HG02798 (cell line): ENCODE measurements around the gene LRRC4B.

Experiments used
- ATAC-seq: cut with Tn5 transposase; IDR thresholded peaks from one replicate; pipeline ENCODE4 v1.9.1; 2021; ENCODE audit warnings: mild to moderate bottlenecking; ENCODE audit not compliant: unreplicated experiment, poor library complexity

LRRC4B gene

GRCh38 chr19:50573741-50574461, 5.7 kb upstream of the LRRC4B start:
- ATAC-seq = no peak

- ATAC-seq = no peak
Measured at GRCh38 chr19:50570997-50571396, 2.8 kb upstream of the LRRC4B start.

- no peak for ATAC-seq
Measured at GRCh38 chr19:50569938-50570540, 1.8 kb upstream of the LRRC4B start.

DNA sequence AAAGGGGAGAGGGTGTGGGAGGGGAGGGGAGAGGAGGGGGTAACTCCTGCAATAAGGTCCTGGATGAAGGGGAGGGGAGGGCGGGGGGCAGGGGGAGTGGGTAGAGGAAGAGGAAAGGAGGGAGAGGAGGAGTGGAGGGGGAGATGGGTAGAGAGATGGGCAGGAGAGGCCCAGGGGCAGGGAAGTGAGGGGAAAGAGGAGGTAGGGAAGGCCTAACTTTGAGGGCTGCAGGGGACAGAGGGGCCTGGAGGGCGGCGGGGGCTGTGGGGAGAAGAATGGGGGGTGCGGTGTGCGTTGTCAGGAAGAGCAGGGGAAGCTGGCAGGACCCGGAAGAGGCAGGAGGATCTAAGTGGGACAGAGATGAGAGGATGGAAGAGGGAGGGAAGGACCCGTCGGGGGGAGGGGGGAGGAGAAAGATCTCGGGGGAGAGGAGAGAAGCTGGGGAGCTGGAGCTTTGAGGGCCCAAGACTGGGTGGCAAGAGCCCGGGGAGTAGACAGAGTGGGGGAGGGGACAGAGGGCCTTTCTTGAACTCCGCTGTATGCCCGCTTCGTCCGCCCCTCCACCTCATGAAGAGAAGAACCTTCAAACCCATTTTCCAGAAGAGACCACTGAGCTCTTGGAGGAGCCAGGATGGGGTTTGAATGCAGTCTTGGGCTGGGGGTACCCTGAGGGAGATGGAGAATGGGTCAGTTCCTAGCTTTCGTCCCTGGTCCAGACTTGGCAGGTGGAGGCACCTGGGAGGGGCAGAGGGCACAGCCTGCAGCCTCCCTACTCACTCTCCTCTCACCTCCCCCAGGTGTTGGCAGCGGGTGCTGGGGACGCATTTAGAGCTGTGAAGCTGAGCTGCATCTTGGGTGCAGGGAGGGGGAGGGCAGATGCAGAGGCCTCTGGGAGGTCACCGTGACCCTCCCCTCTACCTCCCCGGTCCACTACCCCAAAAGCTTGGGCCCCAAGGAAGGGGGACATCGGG, 778 bp upstream of the LRRC4B start:
- no peak for ATAC-seq

- ATAC-seq = no peak
Measured at GRCh38 chr19:50567052-50567841, 988 bp downstream of the LRRC4B start.

- ATAC-seq = no peak
Measured at GRCh38 chr19:50565984-50566903, 2.0 kb downstream of the LRRC4B start.

DNA sequence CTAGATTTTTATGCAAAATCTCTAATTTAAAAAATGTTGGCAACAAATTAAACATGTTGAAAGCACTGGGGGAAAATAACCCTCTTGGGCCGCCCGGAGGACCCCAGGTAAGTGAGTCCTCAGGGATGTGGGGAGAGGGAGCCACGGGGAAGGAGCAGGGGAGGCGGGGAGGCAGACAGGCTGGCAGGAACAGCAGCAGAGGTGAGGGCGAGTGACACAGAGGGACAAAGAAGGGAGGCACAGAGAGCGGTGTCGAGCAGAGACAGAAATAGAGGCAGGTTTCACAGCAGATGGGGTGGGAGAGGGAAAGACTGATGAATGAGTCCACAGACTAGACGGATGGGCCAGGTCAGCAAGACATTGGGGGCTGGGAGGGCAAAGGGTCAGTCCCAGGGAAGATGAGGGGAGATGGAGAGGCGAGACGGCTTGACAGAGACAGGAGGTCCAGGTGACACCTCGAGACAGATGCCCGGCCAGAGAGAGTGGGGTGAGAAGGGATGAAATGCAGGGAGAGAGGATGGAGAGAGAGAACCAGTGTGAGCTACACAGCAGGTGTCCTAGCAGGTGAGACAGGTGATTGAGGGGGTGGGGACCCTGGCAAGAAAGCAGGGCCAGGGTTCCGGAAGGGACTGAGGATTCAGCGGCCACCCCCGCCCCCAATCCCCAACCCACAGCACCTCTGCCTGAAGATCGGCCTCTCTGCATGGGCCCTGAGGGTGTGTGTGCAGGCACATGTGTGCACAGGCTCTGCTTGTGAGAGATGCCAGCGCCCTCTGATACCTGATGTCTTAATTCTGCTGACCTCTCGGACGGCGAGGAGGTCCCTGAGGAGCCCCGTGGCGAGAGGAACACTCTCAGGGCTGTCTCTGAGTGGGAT, 3.8 kb downstream of the LRRC4B start:
- no peak for ATAC-seq

- ATAC-seq = no peak
Measured at GRCh38 chr19:50563597-50563996, 4.6 kb downstream of the LRRC4B start.

DNA sequence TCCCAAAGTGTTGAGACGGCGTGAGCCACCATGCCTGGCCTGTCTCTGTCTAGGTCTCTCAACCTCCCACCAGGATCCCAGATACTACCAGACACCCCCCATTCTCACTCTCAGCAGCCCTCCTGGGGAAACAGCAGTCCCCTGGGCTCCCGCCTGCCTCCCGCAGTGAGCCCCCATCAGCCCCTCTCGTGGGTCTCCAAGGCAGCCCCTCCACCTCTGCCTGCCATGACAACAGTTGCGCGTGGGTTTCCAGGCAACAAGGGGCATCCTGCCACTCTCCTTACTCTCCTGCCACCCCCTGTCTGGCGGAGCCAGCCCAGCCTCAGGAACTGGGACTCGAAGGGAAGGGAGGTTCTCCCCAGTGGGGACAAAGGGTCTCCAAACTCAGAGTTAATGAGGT, 5.2 kb downstream of the LRRC4B start:
- no peak for ATAC-seq

GRCh38 chr19:50562329-50562728, 5.9 kb downstream of the LRRC4B start:
- no peak for ATAC-seq

DNA sequence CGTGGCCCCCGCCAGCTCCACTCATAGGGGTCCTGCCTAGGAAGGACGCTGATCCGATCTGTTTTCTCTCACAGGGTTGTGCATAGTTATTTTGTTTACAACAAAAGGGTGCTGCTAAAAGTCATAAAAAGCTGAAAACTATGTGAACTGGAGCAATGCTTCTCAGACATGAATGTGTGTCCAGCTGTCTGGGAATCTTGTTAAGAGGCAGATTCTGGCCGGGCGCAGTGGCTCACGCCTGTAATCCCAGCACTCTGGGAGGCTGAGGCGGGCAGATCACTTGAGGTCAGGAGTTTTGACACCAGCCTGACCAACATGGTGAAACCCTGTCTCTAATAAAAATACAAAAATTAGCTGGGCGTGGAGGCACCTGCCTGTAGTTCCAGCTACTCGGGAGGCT, 8.6 kb downstream of the LRRC4B start:
- ATAC-seq = no peak

DNA sequence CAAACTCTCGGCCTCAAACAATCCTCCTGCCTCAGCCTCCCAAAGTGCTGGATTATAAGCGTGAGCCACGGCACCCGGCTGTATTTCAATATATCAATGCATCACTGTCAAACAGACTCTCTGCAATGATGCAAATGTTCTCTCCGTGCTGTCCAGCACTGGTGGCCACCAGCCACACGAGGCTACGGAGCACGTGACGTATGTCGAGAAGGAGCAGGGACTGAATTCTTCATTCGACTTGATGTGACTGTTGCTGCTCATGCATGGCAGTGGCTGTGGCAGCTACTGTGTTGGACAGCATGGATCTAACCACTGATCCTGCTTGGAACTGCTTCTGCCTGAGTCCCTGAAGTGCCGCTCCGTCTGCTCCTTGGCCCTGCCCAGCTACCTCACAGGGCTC, 9.8 kb downstream of the LRRC4B start:
- no peak for ATAC-seq

DNA sequence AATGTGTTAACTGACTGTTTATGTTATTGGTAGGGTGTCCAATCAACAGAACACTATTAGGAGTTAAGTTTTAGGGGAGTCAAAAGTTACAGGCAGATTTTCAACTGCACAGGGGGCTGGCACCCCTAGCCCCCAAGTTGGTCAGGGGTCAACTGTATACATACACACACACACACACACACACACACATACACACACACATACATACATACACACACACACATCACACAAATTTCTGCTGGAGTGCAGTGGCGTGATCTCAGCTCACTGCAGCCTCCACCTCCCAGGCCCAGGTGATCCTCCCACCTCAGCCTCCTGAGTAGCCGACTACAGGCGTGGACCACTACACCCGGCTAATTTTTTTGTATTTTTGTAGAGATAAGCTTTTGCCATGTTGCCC, 10.2 kb downstream of the LRRC4B start:
- ATAC-seq = no peak

GRCh38 chr19:50557009-50557613, 11.1 kb downstream of the LRRC4B start:
- no peak for ATAC-seq

DNA sequence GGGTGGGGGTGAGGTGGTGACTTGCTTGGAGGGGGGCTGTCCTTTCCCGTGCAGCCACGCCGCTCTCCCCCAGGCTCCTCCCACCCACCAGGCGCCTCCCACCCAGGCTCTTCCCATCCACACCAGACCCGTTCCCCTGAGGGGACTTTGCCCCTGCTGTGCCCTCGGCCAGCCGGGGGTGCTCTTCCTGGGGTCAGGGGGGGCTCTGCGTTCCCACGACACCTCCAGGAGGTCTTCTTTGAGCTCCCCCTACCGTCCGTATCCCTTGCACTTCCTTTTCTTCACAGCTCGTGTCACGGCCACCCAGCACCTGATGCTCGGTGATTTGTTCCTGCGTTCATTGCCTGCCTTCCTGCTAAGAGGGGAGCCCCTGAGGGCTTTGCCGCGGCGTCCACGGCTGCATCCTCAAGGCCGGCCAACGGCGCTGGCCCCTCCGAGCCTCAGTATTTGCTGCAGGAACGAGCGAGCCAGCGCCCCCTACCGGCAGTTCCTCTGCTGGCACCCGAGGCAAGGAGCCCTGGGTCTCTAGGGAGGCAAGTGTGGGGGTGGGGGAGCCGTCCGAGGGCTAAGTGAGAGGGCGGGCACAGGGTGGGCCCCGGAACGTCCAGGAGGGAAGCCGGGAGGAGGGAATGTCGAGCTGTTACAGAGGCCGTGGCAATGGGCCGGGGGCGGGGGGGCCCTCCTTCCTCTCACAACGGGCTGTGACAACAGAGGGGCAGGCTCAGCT, 11.8 kb downstream of the LRRC4B start:
- ATAC-seq = peak; percentile 50

- no peak for ATAC-seq
Measured at GRCh38 chr19:50555450-50556281, 12.6 kb downstream of the LRRC4B start.
